Left renal cortex interstitium (tissue), 4 donors: ENCODE measurements around the gene C11orf98. TPM values are rescaled to one million over a fixed set of nuclear protein-coding genes. Genes with fewer than 3 reads are reported as not detected.
A peak's percentile ranks its signal among the peaks of the same experiment; 100 is the strongest.
"Not testable (repeated sequence)": the region's sequence is repeated elsewhere in the genome, so short reads cannot be mapped to it uniquely, and the experiment has no call there.

Experiments used
- DNase-seq, 4 donors: peaks; one replicate each; pipeline ENCODE4 v3.0.0-alpha.2; 2013; ENCODE audit warnings: low read depth in 4 of 4, low spot score in 2 of 4, missing footprints in 1 of 4
- polyA plus RNA-seq, 4 donors: library from polyadenylated mRNA; unstranded; fragments of 120-200 nt; gene quantifications; one replicate each; pipeline ENCODE4 v1.2.1, GENCODE V29; 2013; ENCODE audit not compliant: insufficient read length in 4 of 4

C11orf98 gene
- polyA plus RNA-seq, 4 donors, result 49.4 to 63.8 (median 57.8) TPM

GRCh38 chr11:62687508-62688396 lies 22.7 kb upstream of the C11orf98 start:
- no peak for DNase-seq

- DNase-seq, result no peak
These were observed 17.5 kb upstream of the C11orf98 start for GRCh38 chr11:62682518-62682917.

GRCh38 chr11:62680825-62681240 lies 15.8 kb upstream of the C11orf98 start:
- DNase-seq, result no peak

- peak in 2 of 4 donors; percentile 74 to 75 for DNase-seq
These were observed 14.0 kb upstream of the C11orf98 start, which contains the start of gene UBXN1 for GRCh38 chr11:62678770-62679696. Gene UBXN1, minus strand, starts transcription at chr11:62679073. Its CDS starts 150 bp downstream, at chr11:62678923.

GRCh38 chr11:62678433-62678769 lies 13.4 kb upstream of the C11orf98 start:
- DNase-seq, result no peak

GRCh38 chr11:62677714-62678113 lies 12.7 kb upstream of the C11orf98 start:
- DNase-seq, result no peak

GRCh38 chr11:62677156-62677555 lies 12.1 kb upstream of the C11orf98 start:
- DNase-seq, result no peak

GRCh38 chr11:62676698-62677097 lies 11.7 kb upstream of the C11orf98 start:
- DNase-seq, result no peak

- DNase-seq, result not testable (repeated sequence)
These were observed 10.4 kb upstream of the C11orf98 start for GRCh38 chr11:62675415-62675814.

GRCh38 chr11:62673196-62673525 lies 8.2 kb upstream of the C11orf98 start:
- DNase-seq, result no peak

- peak; percentile 76 to 85 (median 80) for DNase-seq
These were observed 6.8 kb upstream of the C11orf98 start, which contains the start of the genes LBHD1 and UQCC3 for GRCh38 chr11:62671608-62672389. Gene LBHD1, minus strand, starts transcription at chr11:62672267. Its CDS starts 2,236 bp downstream, at chr11:62670031. Gene UQCC3, plus strand, starts transcription at chr11:62671673. Its CDS starts 73 bp downstream, at chr11:62671746.

GRCh38 chr11:62671236-62671607 lies 6.2 kb upstream of the C11orf98 start:
- DNase-seq, result no peak

GRCh38 chr11:62669420-62670161 lies 4.6 kb upstream of the C11orf98 start:
- DNase-seq, result no peak

- DNase-seq, result no peak
These were observed 2.5 kb upstream of the C11orf98 start for GRCh38 chr11:62667460-62667859.

- DNase-seq, result no peak
These were observed 1.4 kb upstream of the C11orf98 start for GRCh38 chr11:62666259-62666926.

GRCh38 chr11:62665599-62666258 lies 719 bp upstream of the C11orf98 start:
- peak in 2 of 4 donors; percentile 50 to 57 for DNase-seq

- DNase-seq, result peak in 1 of 4 donors; percentile 50
These were observed 470 bp downstream of the C11orf98 start for GRCh38 chr11:62664405-62665074.

GRCh38 chr11:62656796-62657429 lies 8.1 kb downstream of the C11orf98 start:
- DNase-seq, result no peak
